Measurements from ENCODE around the gene ARMH3.

- TF ChIP-seq ZNF274 (IDR thresholded peaks at IDR 0.05; ENCODE audit: low read depth, low read length): no peak
- TF ChIP-seq YY1 (IDR thresholded peaks at IDR 0.05; ENCODE audit: insufficient read depth, insufficient read length): no peak
Measured at GRCh38 chr10:102059987-102060386, 4.0 kb upstream of the ARMH3 start.
